22Rv1 (cell line): ENCODE measurements around the gene RCBTB1.

Experiments used
- H3K27ac ChIP-seq: fragments of 450-650 bp; 2 replicates; pipeline ENCODE4 v1.5.1; 2017
- ZFX ChIP-seq: fragments of 450-650 bp; IDR thresholded peaks from 2 replicates; pipeline ENCODE4 v1.6.1; 2017; ENCODE audit warnings: antibody characterized with exemption, borderline replicate concordance
- TF ChIP-seq, protein P1 (sequence below): fragments of 450-650 bp; IDR thresholded peaks from 2 replicates; pipeline ENCODE4 v1.5.1; 2017; ENCODE audit warnings: mild to moderate bottlenecking

Gene RCBTB1

DNA sequence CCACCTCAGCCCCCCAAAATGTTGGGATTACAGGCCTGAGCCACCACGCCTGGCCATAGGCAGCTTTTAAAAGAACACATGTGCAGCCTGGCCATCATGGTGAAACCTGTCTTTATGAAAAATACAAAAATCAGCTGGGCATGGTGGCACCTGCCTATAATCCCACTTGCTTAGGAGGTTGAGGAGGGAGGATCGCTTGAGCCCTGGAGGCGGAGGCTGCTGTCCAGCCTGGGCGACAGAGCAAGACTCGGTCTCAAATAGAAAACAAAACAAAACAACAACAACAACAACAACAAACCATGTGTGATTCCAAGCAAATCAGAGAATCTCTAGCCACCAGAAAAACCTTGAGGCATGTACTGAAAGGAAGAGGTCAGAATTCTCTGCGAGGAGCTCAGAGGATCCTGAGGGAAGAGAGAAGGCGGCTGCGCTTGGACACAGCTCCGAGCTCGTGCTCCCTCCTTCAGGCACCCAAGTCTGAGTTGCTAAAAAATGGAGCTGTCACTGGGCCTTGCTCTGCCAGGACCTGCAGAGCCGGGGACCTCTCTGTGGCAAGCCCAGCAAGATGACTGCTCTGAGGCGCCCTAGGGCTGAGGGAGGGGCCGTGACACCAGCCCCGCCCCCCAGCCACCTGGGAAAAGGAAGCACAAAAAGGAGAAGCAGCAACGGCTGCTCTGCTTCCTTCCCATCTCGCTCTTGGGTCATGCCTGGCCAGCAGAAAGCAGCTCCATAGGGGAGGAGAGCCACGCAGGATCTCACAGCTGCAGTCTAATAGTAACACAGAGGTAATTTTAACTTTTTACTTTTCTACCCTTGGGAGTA lies 42.7 kb upstream of the RCBTB1 start, which contains the start of gene ARL11:
ARL11 (plus strand) TSS at position 677 of the 822 bp plus-strand sequence. CDS start 1,941 bp downstream, outside the sequence.
- TF ChIP-seq ZFX: no peak
- TF ChIP-seq, protein P1, sequence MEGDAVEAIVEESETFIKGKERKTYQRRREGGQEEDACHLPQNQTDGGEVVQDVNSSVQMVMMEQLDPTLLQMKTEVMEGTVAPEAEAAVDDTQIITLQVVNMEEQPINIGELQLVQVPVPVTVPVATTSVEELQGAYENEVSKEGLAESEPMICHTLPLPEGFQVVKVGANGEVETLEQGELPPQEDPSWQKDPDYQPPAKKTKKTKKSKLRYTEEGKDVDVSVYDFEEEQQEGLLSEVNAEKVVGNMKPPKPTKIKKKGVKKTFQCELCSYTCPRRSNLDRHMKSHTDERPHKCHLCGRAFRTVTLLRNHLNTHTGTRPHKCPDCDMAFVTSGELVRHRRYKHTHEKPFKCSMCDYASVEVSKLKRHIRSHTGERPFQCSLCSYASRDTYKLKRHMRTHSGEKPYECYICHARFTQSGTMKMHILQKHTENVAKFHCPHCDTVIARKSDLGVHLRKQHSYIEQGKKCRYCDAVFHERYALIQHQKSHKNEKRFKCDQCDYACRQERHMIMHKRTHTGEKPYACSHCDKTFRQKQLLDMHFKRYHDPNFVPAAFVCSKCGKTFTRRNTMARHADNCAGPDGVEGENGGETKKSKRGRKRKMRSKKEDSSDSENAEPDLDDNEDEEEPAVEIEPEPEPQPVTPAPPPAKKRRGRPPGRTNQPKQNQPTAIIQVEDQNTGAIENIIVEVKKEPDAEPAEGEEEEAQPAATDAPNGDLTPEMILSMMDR: no peak
- no peak within 1 kb of the TSS for H3K27ac ChIP-seq

GRCh38 chr13:49625392-49626079 lies 40.2 kb upstream of the RCBTB1 start:
- H3K27ac ChIP-seq: no peak overlapping the region
- TF ChIP-seq, protein P1: no peak
- TF ChIP-seq ZFX: no peak

DNA sequence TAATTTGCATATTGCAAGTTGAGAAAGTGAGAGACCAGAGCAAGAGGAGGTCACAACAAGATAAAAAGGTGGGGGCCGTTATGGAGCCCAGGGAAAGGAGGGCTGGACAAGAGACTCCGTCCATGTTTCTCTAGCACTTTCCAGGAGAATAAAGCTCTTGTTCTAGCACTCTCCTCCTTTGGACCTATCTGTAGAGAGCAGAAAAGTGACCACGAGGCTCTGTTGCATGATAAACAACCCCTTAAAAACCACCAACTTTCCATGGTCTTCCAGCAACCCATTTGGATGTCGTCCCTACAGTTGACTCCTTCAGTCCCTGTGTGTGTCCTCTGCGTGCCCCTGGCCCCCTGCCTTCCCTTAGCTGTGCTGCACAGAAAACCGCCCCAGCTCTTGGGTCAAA lies 38.9 kb upstream of the RCBTB1 start:
- TF ChIP-seq, protein P1: no peak
- no peak overlapping the region for H3K27ac ChIP-seq

- no peak for TF ChIP-seq ZFX
- TF ChIP-seq, protein P1: no peak
- H3K27ac ChIP-seq: no peak overlapping the region
Observed at GRCh38 chr13:49622174-49622946, 37.0 kb upstream of the RCBTB1 start.

- no peak for TF ChIP-seq ZFX
- TF ChIP-seq, protein P1: no peak
- no peak overlapping the region for H3K27ac ChIP-seq
Observed at GRCh38 chr13:49620170-49620621, 34.8 kb upstream of the RCBTB1 start.

GRCh38 chr13:49616676-49617065 lies 31.3 kb upstream of the RCBTB1 start:
- no peak overlapping the region for H3K27ac ChIP-seq
- no peak for TF ChIP-seq ZFX
- TF ChIP-seq, protein P1: no peak
